NCI-H2227 (cell line): ENCODE results near the gene CHPT1.
"Not testable (repeated sequence)": the region's sequence is repeated elsewhere in the genome, so short reads cannot be mapped to it uniquely, and the experiment has no call there.

Source experiments
- DNase-seq: peaks from one replicate; lab custom pipeline; 2025; ENCODE audit not compliant: unreplicated experiment; lab: John Stamatoyannopoulos, UW

Gene CHPT1

GRCh38 chr12:101697197-101697929 lies at the start of gene CHPT1:
TSS of gene CHPT1 (plus strand) at chr12:101697640. CDS start at chr12:101697862, 222 bp downstream.
- DNase-seq: peak; percentile 78

- DNase-seq: no peak
Measured at GRCh38 chr12:101647711-101648110, 49.7 kb upstream of the CHPT1 start.

GRCh38 chr12:101648195-101648594 lies 49.2 kb upstream of the CHPT1 start:
- no peak for DNase-seq

- DNase-seq: no peak
Measured at GRCh38 chr12:101650346-101651117, 46.9 kb upstream of the CHPT1 start.

- no peak for DNase-seq
Measured at GRCh38 chr12:101653030-101653429, 44.4 kb upstream of the CHPT1 start.

GRCh38 chr12:101653503-101653902 lies 43.9 kb upstream of the CHPT1 start:
- no peak for DNase-seq

DNA sequence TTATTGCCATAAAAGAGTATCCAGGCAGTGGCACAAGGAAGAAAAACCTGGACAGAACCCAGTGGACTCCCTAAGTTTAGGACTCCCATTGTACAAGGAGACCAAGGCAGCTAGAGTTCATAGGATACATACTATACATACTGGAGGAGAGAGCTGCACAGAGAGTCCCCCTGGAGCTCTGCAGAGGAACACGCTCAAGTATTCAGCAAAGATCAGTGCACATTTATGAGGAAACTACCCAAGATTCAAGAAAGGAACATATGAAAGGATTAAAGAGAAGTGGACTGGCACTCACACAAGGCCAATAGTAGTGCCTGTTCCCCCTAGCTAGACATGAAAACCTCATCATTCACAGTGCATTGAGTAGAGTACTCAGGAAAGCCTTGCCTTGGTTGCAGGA lies 43.0 kb upstream of the CHPT1 start:
- DNase-seq: no peak

DNA sequence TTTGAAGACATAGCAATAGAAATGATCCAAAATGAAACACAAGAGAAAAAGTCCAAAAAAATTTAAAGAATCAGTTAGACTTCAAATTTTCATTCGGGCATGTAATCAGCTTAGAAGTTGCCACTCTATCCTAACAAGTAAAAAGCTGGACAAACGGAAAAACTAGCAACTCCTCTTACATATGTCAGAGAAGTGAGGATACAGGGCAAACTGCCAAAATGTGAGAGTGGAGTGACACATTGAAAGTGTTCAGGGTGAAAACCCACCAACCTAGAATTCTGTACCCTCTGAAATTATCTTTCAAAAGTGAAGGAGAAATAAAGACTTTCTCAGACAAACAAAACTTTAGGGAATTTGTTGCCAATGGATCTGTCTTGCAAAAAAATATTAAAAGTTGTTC lies 42.0 kb upstream of the CHPT1 start:
- no peak for DNase-seq

DNA sequence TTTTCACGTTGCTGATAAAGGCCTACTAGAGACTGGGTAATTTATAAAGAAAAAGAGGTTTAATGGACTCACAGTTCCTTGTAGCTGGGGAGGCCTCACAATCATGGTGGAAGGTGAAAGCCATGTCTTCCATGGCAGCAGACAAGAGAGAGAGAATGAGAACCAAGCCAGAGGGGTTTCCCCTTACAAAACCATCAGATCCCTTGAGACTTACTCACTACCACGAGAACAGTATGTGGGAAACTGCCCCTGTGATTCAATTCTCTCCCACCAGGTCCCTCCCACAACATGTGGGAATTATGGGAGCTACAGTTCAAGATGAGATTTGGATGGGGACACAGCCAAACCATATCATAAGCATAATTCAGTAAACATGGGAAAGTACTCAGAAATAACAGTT lies 36.8 kb upstream of the CHPT1 start:
- not testable (repeated sequence) for DNase-seq

- no peak for DNase-seq
Measured at GRCh38 chr12:101663298-101663697, 34.1 kb upstream of the CHPT1 start.

GRCh38 chr12:101664992-101665391 lies 32.4 kb upstream of the CHPT1 start:
- no peak for DNase-seq

DNA sequence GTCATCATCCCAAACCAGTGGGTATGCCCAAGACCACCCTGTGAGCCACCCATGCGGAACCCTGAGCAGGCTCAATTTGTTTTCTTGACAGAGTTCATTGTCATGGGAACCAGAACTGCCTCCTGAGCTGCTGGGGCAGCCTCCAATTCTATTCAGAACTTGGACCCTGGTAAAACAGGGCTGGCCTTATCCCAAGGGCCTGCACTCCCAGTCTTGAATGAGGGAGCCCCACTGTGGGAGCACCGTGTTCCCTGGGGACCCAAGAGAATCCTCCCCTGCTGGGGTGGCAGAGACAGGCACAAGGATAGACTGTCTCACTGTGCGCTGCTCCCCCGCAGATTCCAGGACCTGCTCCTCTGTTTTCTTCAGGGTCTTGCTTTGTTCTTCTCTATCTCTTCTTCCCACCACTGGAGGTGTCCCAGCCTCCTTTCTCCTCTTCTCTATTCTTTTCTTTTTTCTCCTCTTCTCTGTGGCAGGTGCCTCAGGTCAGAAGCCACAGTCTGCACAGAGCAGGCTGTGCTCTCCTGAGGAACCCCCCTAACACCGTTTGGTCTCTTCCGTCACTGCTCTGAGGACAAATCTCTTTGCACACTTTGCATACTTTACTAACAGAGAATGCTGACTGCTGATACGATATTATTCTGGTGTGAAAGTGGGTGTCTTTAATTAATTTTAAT lies 31.2 kb upstream of the CHPT1 start:
- DNase-seq: no peak

DNA sequence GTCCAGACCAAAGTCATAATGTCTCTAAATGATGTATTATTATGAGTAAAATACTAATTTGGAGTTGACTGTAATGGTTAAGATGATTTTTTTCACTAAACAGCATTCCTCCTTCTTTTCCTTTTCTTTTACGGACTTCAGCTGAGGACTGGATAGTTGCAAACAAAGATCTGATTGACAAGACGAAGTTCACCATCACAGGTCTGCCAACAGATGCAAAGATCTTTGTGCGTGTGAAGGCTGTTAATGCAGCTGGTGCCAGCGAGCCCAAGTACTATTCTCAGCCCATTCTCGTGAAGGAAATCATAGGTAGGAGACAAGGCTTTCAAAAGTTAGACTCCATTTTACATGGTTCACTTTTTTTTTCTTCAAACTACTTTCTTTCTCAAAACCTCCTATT lies 29.8 kb upstream of the CHPT1 start:
- DNase-seq: no peak

- DNase-seq: peak; percentile 20
Measured at GRCh38 chr12:101670007-101670671, 27.3 kb upstream of the CHPT1 start.

DNA sequence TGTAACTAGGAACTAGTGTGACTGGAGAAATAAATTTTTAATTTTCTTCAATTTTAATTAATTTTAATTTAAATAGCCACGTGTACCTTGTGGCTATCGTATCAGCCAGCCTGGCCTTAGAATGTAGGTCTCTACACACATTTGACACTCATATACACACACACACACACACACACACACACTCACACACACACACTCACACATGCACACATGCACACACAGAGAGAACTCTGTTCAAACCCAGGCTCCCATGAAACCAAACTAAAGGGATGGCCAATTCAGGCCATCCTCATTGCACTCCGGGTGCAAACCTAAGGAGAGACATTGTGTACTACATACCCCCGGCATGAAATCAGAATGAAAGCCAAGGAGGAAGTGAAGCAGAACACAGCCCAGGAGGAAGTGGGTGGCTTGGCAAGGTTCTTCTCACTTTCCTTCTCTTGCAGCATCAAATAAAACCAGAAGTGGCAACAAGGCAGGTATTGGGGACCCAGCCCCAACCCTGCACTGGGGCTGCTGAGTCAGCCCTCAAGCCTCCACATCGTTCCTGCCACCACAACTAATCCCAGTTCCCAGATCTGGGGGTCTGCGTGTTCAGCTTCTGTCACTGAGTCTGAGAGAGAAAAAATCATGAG lies 26.2 kb upstream of the CHPT1 start:
- DNase-seq: no peak

GRCh38 chr12:101671833-101672232 lies 25.6 kb upstream of the CHPT1 start:
- no peak for DNase-seq

- no peak for DNase-seq
Measured at GRCh38 chr12:101675555-101675954, 21.9 kb upstream of the CHPT1 start.

DNA sequence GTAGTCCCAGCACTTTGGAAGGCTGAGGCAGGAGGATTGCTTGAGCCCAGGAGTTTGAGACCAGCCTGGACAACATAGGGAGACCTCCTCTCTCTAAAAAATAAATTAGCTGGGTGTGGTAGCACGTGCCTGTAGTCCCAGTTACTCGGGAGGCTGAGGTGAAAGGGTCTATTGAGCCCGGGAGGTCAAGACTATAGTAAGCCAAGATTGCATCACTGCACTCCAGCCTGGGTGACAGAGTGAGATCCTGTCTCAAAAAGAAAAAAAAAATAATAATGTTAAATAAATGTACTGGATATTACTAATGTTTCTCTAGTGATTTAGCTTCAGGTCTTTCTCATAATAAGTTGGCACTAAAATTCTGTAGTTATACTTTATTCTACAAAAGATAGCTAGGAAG lies 20.9 kb upstream of the CHPT1 start:
- not testable (repeated sequence) for DNase-seq

- DNase-seq: no peak
Measured at GRCh38 chr12:101678081-101678480, 19.4 kb upstream of the CHPT1 start.

DNA sequence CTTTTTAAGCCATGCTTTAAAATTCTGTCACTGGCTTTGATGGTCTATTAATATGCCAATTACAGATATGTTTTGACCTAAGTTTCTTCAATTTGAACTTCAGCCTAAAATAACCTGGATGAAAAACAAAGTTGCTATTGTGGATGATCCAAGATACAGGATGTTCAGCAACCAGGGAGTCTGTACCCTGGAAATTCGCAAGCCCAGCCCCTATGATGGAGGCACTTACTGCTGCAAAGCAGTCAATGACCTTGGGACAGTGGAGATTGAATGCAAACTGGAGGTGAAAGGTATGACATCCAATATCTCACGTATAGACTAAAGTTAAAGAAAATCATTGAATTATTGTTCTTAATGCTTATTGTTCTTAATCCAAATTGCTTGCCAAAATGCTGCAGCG lies 17.2 kb upstream of the CHPT1 start:
- DNase-seq: no peak

DNA sequence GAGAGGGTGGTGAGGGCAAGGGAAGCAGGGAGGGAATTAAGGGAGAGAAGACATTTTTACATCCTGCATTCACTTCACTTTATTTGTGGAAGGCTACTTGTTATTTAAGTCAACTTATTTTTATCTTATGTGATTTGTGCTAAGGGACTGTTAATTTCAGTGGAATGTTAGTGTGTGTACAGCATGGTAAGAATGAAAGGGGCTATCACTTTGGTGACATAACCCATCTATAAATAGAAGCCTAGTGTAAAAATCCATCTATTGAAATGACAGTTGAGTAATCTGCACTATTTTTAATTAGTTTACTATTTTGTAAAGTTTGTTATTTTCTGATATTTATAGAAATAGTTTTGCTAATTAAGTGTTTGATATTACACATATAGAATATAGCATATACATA lies 16.8 kb upstream of the CHPT1 start:
- DNase-seq: no peak
